GM19193 (cell line): ENCODE measurements around the gene CCDC138.

Experiments
- POLR2A ChIP-seq: IDR thresholded peaks from 4 replicates; pipeline ENCODE4 v1.6.1; 2011; ENCODE audit not compliant: insufficient read depth, insufficient read length; ENCODE audit errors: extremely low read depth

CCDC138 gene

DNA sequence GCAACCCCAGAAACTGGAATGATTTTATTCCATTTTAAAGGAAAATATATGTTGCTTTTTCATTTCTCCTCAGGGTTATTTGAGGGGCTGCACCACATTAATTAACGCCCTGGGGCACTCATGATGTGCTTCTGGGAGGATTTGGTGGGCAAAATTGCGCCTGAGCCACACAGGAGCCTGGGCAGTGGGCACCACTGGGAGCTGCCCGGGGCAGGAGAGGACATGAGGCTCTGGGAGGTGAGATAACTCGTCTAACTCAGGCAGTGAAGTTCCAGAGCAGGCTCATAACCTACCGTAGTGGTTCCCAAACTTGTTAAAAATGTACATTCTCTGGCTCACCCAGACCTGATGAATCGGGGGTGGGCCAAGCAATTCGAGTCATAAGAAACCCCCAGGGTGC is 134.1 kb downstream of the CCDC138 start:
- TF ChIP-seq POLR2A, result no peak

GRCh38 chr2:108921096-108922030 is 134.8 kb downstream of the CCDC138 start:
- TF ChIP-seq POLR2A, result no peak

DNA sequence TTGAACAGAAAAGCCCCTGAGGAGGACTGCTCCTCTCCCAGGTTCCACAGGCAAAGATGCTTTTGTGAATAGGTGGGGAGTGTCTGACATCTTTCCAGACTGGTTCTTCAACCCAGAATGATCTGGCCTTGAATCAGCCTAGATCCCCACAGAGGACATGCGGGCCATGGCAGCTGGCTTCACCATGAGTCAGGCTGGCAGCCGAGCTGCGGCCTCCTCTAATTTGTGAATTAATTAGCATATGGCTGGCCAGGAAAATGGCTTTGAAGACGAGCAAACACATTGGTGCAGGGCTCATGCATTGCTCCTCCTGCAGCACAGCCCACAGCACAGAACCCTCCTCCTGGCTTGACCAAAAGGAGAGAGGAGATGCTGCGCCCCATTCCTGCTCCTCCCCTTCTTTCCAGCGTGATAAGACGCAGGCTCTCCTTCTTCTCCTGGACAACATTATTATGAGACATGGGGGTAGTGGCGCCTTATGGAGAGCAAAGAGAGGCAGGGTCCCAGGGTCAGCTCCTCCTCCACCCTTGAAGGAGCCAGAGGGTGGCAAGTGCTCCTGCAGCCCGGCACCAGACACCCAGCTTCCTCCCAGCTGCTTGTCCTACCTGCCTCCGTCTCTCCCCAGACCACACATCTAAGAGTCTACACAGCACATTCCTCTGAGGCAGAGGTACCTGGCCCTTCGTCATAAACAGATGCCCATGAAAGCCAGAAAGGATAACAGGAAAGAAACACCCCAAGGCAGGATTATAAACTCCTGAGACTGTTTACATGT is 135.8 kb downstream of the CCDC138 start:
- TF ChIP-seq POLR2A, result no peak

GRCh38 chr2:108923019-108923700 is 136.6 kb downstream of the CCDC138 start:
- no peak for TF ChIP-seq POLR2A

DNA sequence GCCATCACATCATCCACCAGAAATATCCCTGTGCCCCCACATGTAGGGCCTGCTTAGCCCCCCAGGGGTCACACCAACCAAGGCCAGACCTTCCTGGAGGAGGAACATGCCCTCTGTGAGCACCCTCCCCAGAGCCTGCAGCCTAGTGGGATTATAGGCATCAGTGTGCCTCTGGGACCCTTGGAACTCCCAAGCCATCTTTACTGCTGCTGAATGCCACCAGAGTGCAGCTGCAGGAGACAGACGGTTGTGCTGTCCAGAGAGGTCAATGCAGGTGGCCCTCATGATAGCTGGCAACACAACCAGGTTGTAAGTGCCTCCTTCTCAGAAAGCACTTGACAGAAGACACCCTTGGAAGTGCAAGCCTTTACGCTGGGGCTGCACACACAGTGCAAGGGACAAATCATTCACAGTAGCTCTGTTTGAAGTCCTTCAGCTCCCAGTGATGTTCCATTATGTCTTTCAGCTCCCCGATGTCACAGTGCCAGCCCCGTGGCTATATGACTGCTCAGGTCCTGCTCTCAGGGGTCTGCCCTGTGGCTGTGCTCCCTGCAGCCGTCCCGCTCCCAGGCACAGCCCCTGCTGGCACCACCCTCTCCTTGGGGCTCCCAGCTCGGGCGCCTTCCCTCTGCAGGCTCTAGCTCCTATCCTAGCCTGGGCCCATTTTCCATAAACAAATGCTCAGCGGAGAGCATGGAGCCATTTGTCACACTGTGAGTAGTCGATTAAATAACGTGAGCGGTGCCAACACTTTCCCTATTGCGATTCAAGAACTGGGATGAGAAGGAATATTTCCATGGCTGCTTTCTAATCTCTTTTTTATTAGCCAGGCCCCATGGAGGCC is 137.4 kb downstream of the CCDC138 start:
- no peak for TF ChIP-seq POLR2A

DNA sequence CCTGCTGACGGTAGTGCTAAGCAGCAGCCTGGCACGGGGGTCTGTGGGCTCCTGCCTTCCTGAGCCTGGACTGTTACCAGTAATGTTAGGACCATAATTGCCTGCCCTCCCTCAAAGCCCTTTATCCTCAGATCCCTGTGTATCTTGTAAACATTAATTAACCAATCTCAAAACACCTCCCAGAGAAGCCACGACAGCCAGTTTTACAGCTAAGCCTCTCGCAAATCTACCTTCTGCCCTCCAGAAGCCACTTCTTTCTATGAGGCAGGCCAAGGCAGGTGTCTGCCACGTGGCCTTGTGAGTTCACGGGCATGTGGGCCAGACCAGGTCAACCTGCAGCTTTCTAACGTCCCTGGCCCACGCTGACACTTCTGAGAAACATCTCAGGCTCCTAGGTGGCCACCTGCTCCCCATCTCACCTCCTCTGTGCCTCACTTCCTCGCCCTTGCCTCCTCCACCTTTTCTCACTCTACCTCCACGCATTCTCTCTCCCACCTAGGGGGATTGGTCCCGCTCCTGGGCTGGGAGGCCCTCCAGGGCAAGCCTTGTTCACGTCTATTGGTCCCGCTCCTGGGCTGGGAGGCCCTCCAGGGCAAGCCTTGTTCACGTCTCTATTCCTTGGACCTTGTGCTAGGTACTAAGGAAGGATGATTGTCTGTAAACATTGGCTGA is 138.1 kb downstream of the CCDC138 start:
- TF ChIP-seq POLR2A, result no peak

DNA sequence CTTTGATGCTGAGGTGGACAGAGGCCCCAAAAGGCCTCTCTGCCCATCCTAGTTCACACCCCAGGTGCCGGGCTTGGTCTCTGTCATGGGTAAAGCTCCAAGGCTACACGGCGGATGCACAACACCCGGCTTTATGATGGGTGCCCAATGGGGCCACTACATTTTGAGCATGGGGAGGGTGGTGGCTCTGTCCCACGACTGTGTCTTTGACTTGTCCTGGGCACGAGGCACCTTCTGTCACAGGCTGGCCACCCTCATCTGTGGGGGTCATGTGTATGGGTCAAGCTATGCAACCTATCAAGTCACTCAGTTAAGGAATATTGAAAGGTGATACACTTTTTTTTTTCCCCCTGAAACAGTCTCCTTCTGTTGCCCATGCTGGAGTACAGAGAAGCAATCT is 138.7 kb downstream of the CCDC138 start:
- no peak for TF ChIP-seq POLR2A

DNA sequence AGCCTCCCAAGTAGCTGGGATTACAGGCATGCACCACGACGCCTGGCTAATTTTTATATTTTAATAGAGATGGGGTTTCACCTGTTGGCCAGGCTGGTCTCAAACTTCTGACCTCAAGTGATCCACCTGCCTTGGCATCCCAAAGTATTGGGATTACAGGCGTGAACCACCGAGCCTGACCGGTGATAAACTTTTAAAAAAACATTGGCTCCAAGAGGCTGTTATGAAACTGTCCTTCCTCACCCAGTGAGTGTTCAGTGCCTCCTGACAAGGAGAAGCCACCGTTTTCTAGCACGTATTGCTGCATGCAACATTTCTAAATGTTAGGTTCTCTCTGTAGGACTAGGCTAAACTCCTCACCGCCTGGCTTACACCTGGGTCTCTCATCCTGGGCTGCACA is 139.2 kb downstream of the CCDC138 start:
- TF ChIP-seq POLR2A, result no peak
